GM18526 (cell line): Measurements from ENCODE around the gene WDR37.
A peak's percentile ranks its signal among the peaks of the same experiment; 100 is the strongest.

Source experiments
- POLR2A ChIP-seq: IDR thresholded peaks from 3 replicates; pipeline ENCODE4 v1.6.1; 2011; ENCODE audit not compliant: insufficient read length; ENCODE audit errors: extremely low read depth

The WDR37 gene

GRCh38 chr10:1056326-1057105, at the start of gene WDR37:
WDR37 (plus strand) TSS chr10:1056385; CDS start chr10:1072156, 15,771 bp downstream.
- TF ChIP-seq POLR2A, result peak; percentile 71

- TF ChIP-seq POLR2A, result no peak
Observed at GRCh38 chr10:1006573-1006972, 49.6 kb upstream of the WDR37 start.

GRCh38 chr10:1007583-1007982, 48.6 kb upstream of the WDR37 start:
- TF ChIP-seq POLR2A, result no peak

- TF ChIP-seq POLR2A, result no peak
Observed at GRCh38 chr10:1009071-1009494, 47.1 kb upstream of the WDR37 start.

- TF ChIP-seq POLR2A, result no peak
Observed at GRCh38 chr10:1010703-1011102, 45.5 kb upstream of the WDR37 start.

- no peak for TF ChIP-seq POLR2A
Observed at GRCh38 chr10:1011696-1012095, 44.5 kb upstream of the WDR37 start.

GRCh38 chr10:1015688-1016087, 40.5 kb upstream of the WDR37 start:
- TF ChIP-seq POLR2A, result no peak

- TF ChIP-seq POLR2A, result no peak
Observed at GRCh38 chr10:1019362-1019761, 36.8 kb upstream of the WDR37 start.

- TF ChIP-seq POLR2A, result no peak
Observed at GRCh38 chr10:1020460-1020859, 35.7 kb upstream of the WDR37 start.

GRCh38 chr10:1020958-1021357, 35.2 kb upstream of the WDR37 start:
- TF ChIP-seq POLR2A, result no peak

GRCh38 chr10:1022413-1022812, 33.8 kb upstream of the WDR37 start:
- TF ChIP-seq POLR2A, result no peak

- no peak for TF ChIP-seq POLR2A
Observed at GRCh38 chr10:1024103-1024502, 32.1 kb upstream of the WDR37 start.

GRCh38 chr10:1025683-1026082, 30.5 kb upstream of the WDR37 start, which contains the start of gene IDI2:
IDI2 (minus strand) TSS chr10:1025859; CDS start chr10:1024723, 1,136 bp downstream.
- no peak for TF ChIP-seq POLR2A

GRCh38 chr10:1026578-1026977, 29.6 kb upstream of the WDR37 start:
- no peak for TF ChIP-seq POLR2A

- TF ChIP-seq POLR2A, result no peak
Observed at GRCh38 chr10:1029838-1030237, 26.3 kb upstream of the WDR37 start.

- no peak for TF ChIP-seq POLR2A
Observed at GRCh38 chr10:1033601-1034000, 22.6 kb upstream of the WDR37 start.

GRCh38 chr10:1034758-1035157, 21.4 kb upstream of the WDR37 start:
- TF ChIP-seq POLR2A, result no peak
